A673 (cell line): ENCODE results near the gene NRXN2. TPM values are rescaled to one million over a fixed set of nuclear protein-coding genes. Genes with fewer than 3 reads are reported as not detected.

Experiments used
- BruUV-seq: library from RNA; stranded (reverse); fragments of 400-500 nt; replicated peaks from 2 replicates; lab custom pipeline; 2021; lab: Mats Ljungman, UMichigan
- CTCF ChIA-PET: fragments of 300-600 bp; sonication (Branson Sonifier 250); formaldehyde crosslinking; loops from one replicate; lab custom pipeline; 2022; ENCODE audit warnings: antibody characterized with exemption; lab: Charles Lee
- POLR2A ChIA-PET: fragments of 300-600 bp; sonication (Branson Sonifier 250); formaldehyde crosslinking; loops from one replicate; lab custom pipeline; 2022; ENCODE audit warnings: antibody characterized with exemption; ENCODE audit not compliant: low non-redundant PET; lab: Charles Lee
- DNase-seq: peaks from one replicate; pipeline ENCODE4 v3.0.0-alpha.2; 2015; ENCODE audit warnings: low spot score
- H3K27ac ChIP-seq: fragments of 200-600 bp; sonication (generic); 2 replicates; pipeline ENCODE4 v1.5.1; 2016; ENCODE audit warnings: mixed run types, low read depth, mild to moderate bottlenecking, mixed read lengths, antibody characterized with exemption, low read length; ENCODE audit not compliant: poor library complexity, severe bottlenecking
- H3K27me3 ChIP-seq: fragments of 200-600 bp; sonication (generic); replicated peaks from 2 replicates; pipeline ENCODE4 v1.6.1; 2017; ENCODE audit warnings: mixed run types, low read depth, mild to moderate bottlenecking, mixed read lengths, antibody characterized with exemption, low read length; ENCODE audit not compliant: insufficient read depth, poor library complexity
- H3K36me3 ChIP-seq: fragments of 200-600 bp; sonication (generic); 2 replicates; pipeline ENCODE4 v1.6.1; 2016; ENCODE audit warnings: mixed run types, mild to moderate bottlenecking, mixed read lengths, antibody characterized with exemption, low read length; ENCODE audit not compliant: insufficient read depth, poor library complexity, severe bottlenecking
- H3K4me1 ChIP-seq: fragments of 200-600 bp; sonication (generic); 2 replicates; pipeline ENCODE4 v1.6.1; 2017; ENCODE audit warnings: mixed run types, mild to moderate bottlenecking, mixed read lengths, antibody characterized with exemption, low read length; ENCODE audit not compliant: insufficient read depth, poor library complexity, severe bottlenecking
- H3K4me3 ChIP-seq: fragments of 200-600 bp; sonication (generic); 2 replicates; pipeline ENCODE4 v1.5.1; 2016; ENCODE audit warnings: low read depth, mixed run types, mild to moderate bottlenecking, mixed read lengths, low read length; ENCODE audit not compliant: poor library complexity, severe bottlenecking
- H3K9me3 ChIP-seq: fragments of 200-600 bp; sonication (generic); 2 replicates; pipeline ENCODE4 v1.6.1; 2016; ENCODE audit warnings: mixed run types, low read depth, mild to moderate bottlenecking, mixed read lengths, antibody characterized with exemption, low read length; ENCODE audit not compliant: poor library complexity, severe bottlenecking
- EZH2 ChIP-seq: fragments of 200-600 bp; sonication (generic); IDR thresholded peaks from 2 replicates; pipeline ENCODE4 v1.6.1; 2017; ENCODE audit warnings: borderline replicate concordance, low read depth, mild to moderate bottlenecking, mixed read lengths, antibody characterized with exemption, low read length; ENCODE audit not compliant: poor library complexity, severe bottlenecking
- intact Hi-C: fragments of 100-400 bp; cut with micrococcal nuclease; formaldehyde crosslinking; loops from one replicate; pipeline ENCODE4 v1.10.0; 2022; ENCODE audit not compliant: unreplicated experiment
- total RNA-seq: library from RNA; stranded (reverse); gene quantifications from 2 replicates; pipeline ENCODE4 v1.2.3, GENCODE V29; 2021
- TF ChIP-seq, protein P1 (sequence below): fragments of 300-800, 200-600 bp; sonication (generic); conservative IDR thresholded peaks from 2 replicates; pipeline ENCODE4 v1.5.1; 2017; ENCODE audit warnings: low read depth, mild to moderate bottlenecking, antibody characterized with exemption, low read length, moderate library complexity, mixed read lengths

Gene NRXN2
- total RNA-seq, 1 experiment from 2014 or later = 5.0 TPM

GRCh38 chr11:64639885-64640284, 83.1 kb downstream of the NRXN2 start:
- CTCF ChIA-PET = interaction anchor here (0.7 kb wide), 1 partner anchor 705 kb away, joined by 3 read pairs; no protein-coding TSS in a partner anchor
- POLR2A ChIA-PET = no interaction called here
- no peak overlapping the region for H3K4me3 ChIP-seq
- no peaks in the 10 kb centered on the region for H3K9me3 ChIP-seq
- TF ChIP-seq, protein P1, sequence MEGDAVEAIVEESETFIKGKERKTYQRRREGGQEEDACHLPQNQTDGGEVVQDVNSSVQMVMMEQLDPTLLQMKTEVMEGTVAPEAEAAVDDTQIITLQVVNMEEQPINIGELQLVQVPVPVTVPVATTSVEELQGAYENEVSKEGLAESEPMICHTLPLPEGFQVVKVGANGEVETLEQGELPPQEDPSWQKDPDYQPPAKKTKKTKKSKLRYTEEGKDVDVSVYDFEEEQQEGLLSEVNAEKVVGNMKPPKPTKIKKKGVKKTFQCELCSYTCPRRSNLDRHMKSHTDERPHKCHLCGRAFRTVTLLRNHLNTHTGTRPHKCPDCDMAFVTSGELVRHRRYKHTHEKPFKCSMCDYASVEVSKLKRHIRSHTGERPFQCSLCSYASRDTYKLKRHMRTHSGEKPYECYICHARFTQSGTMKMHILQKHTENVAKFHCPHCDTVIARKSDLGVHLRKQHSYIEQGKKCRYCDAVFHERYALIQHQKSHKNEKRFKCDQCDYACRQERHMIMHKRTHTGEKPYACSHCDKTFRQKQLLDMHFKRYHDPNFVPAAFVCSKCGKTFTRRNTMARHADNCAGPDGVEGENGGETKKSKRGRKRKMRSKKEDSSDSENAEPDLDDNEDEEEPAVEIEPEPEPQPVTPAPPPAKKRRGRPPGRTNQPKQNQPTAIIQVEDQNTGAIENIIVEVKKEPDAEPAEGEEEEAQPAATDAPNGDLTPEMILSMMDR = no peak
- TF ChIP-seq EZH2 = no peak
- peaks cover 57% of the 10 kb centered on the region for H3K27me3 ChIP-seq
- peaks cover 29% of the 10 kb centered on the region for H3K4me1 ChIP-seq
- no TSS peak for BruUV-seq
- no peaks in the 10 kb centered on the region for H3K36me3 ChIP-seq
- no peak overlapping the region for H3K27ac ChIP-seq
- intact Hi-C loops = no loop called here
- DNase-seq = no peak

DNA sequence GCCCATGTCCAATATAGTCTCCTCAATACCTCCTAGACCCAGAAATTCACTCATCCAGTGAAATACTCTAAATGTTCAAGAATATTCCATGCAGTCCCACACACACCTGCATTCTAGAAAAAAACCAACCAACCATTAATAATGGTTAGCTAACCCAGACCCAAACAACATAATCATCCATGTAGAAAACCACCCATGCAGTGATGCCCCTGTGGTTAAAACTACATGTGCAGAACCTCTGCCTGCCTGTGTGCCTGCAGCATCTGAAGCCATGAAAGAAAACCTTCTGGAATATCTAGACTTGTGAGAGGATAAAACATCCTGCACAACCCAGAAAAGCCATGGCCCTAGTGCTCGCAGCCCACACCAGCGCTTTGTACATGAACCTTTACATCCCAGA, 84.2 kb downstream of the NRXN2 start:
- no peak for DNase-seq
- Histone ChIP-seq H3K4me3 (no peak overlapping the region), H3K27ac (no peak overlapping the region)

GRCh38 chr11:64638018-64638665, 84.9 kb downstream of the NRXN2 start:
- peaks cover 43% of the 10 kb centered on the region for H3K27me3 ChIP-seq
- DNase-seq = peak; percentile 75
- H3K9me3 ChIP-seq = no peaks in the 10 kb centered on the region
- peak overlapping the region; percentile 15 for H3K4me3 ChIP-seq
- H3K27ac ChIP-seq = no peak overlapping the region
- ChIA-PET CTCF (no interaction called here), POLR2A (no interaction called here)
- TF ChIP-seq EZH2 = no peak
- TF ChIP-seq, protein P1 = no peak
- no peaks in the 10 kb centered on the region for H3K36me3 ChIP-seq
- peaks cover 23% of the 10 kb centered on the region for H3K4me1 ChIP-seq
- intact Hi-C loops = no loop called here
- no TSS peak for BruUV-seq

More for the DNA sequence above, 84.2 kb downstream of the NRXN2 start:
- Histone ChIP-seq H3K36me3 (no peaks in the 10 kb centered on the region), H3K9me3 (no peaks in the 10 kb centered on the region), H3K4me1 (peaks cover 23% of the 10 kb centered on the region), H3K27me3 (peaks cover 46% of the 10 kb centered on the region)
- TF ChIP-seq EZH2 = no peak
- TF ChIP-seq, protein P1 = no peak
- no TSS peak for BruUV-seq
- intact Hi-C loops = no loop called here
- CTCF ChIA-PET = interaction anchor here (0.7 kb wide), 1 partner anchor 18 kb away, joined by 3 read pairs; no protein-coding TSS in a partner anchor
- POLR2A ChIA-PET = no interaction called here
